ENCODE measurements around the gene CUTC.

The CUTC gene

GRCh38 chr10:99748823-99749451, 16.9 kb downstream of the CUTC start:
- Histone ChIP-seq H3K27me3 (ENCODE audit: insufficient read depth, low read length, poor library complexity, severe bottlenecking) (no peaks in the 10 kb centered on the region), H3K4me3 (ENCODE audit: low read length, poor library complexity, severe bottlenecking) (no peak overlapping the region), H3K9ac (ENCODE audit: low read depth, low read length, poor library complexity, severe bottlenecking) (no peak overlapping the region), H3K79me2 (ENCODE audit: insufficient read depth, low read length) (peaks cover 4% of the 10 kb centered on the region; the same call in 1 of the 2 replicates), H3F3A (ENCODE audit: low read depth) (no peaks in the 10 kb centered on the region), H4K20me1 (ENCODE audit: insufficient read depth, low read length, poor library complexity, severe bottlenecking) (no peaks in the 10 kb centered on the region), H3K36me3 (ENCODE audit: insufficient read depth, low read length) (peaks cover 73% of the 10 kb centered on the region), H2AFZ (ENCODE audit: low read length) (no peak overlapping the region), H3K4me1 (ENCODE audit: insufficient read depth, low read length, poor library complexity, severe bottlenecking) (peaks cover 4% of the 10 kb centered on the region), H3K9me2 (replicated peaks; ENCODE audit: low read depth, low read length) (no peaks in the 10 kb centered on the region), H3K4me2 (ENCODE audit: low read depth, low read length, poor library complexity, severe bottlenecking) (no peak overlapping the region), H3K9me3 (ENCODE audit: insufficient read depth, low read depth, low read length) (no peaks in the 10 kb centered on the region)
- TF ChIP-seq EZH2phosphoT487 (IDR thresholded peaks at IDR 0.05; ENCODE audit: borderline replicate concordance) (no peak), CTCF (conservative IDR thresholded peaks at IDR 0.05; ENCODE audit: low read length) (no peak)

- Histone ChIP-seq H2AFZ (ENCODE audit: low read length) (no peak overlapping the region), H3K4me1 (ENCODE audit: insufficient read depth, low read length, poor library complexity, severe bottlenecking) (peaks cover 4% of the 10 kb centered on the region), H3K9me2 (replicated peaks; ENCODE audit: low read depth, low read length) (no peaks in the 10 kb centered on the region), H3K9ac (ENCODE audit: low read depth, low read length, poor library complexity, severe bottlenecking) (no peak overlapping the region), H3K27me3 (ENCODE audit: insufficient read depth, low read length, poor library complexity, severe bottlenecking) (no peaks in the 10 kb centered on the region), H3K9me3 (ENCODE audit: insufficient read depth, low read depth, low read length) (no peaks in the 10 kb centered on the region), H3K4me3 (ENCODE audit: low read length, poor library complexity, severe bottlenecking) (no peak overlapping the region), H3F3A (ENCODE audit: low read depth) (no peaks in the 10 kb centered on the region), H3K4me2 (ENCODE audit: low read depth, low read length, poor library complexity, severe bottlenecking) (no peak overlapping the region), H3K36me3 (ENCODE audit: insufficient read depth, low read length) (peaks cover 77% of the 10 kb centered on the region), H4K20me1 (ENCODE audit: insufficient read depth, low read length, poor library complexity, severe bottlenecking) (no peaks in the 10 kb centered on the region), H3K79me2 (ENCODE audit: insufficient read depth, low read length) (peaks cover 4% of the 10 kb centered on the region; the same call in 1 of the 2 replicates)
- no peak for TF ChIP-seq EZH2phosphoT487 (IDR thresholded peaks at IDR 0.05; ENCODE audit: borderline replicate concordance)
- no peak for TF ChIP-seq CTCF (conservative IDR thresholded peaks at IDR 0.05; ENCODE audit: low read length)
Measured at GRCh38 chr10:99750641-99751040, 18.6 kb downstream of the CUTC start.

GRCh38 chr10:99754670-99755069, 22.6 kb downstream of the CUTC start:
- no peaks in the 10 kb centered on the region for H4K20me1 ChIP-seq (ENCODE audit: insufficient read depth, low read length, poor library complexity, severe bottlenecking)
- no peak overlapping the region for H3K4me3 ChIP-seq (ENCODE audit: low read length, poor library complexity, severe bottlenecking)
- H3K36me3 ChIP-seq (ENCODE audit: insufficient read depth, low read length), result peaks cover 63% of the 10 kb centered on the region
- no peaks in the 10 kb centered on the region for H3K9me3 ChIP-seq (ENCODE audit: insufficient read depth, low read depth, low read length)
- no peaks in the 10 kb centered on the region for H3K9me2 ChIP-seq (replicated peaks; ENCODE audit: low read depth, low read length)
- no peak overlapping the region for H3K9ac ChIP-seq (ENCODE audit: low read depth, low read length, poor library complexity, severe bottlenecking)
- no peaks in the 10 kb centered on the region for H3F3A ChIP-seq (ENCODE audit: low read depth)
- no peaks in the 10 kb centered on the region for H3K79me2 ChIP-seq (ENCODE audit: insufficient read depth, low read length)
- no peaks in the 10 kb centered on the region for H3K27me3 ChIP-seq (ENCODE audit: insufficient read depth, low read length, poor library complexity, severe bottlenecking)
- no peak overlapping the region for H2AFZ ChIP-seq (ENCODE audit: low read length)
- TF ChIP-seq EZH2phosphoT487 (IDR thresholded peaks at IDR 0.05; ENCODE audit: borderline replicate concordance) (no peak), CTCF (conservative IDR thresholded peaks at IDR 0.05; ENCODE audit: low read length) (no peak)
- H3K4me2 ChIP-seq (ENCODE audit: low read depth, low read length, poor library complexity, severe bottlenecking), result no peak overlapping the region
- H3K4me1 ChIP-seq (ENCODE audit: insufficient read depth, low read length, poor library complexity, severe bottlenecking), result no peaks in the 10 kb centered on the region

Measured in Loucy (cell line).